OCI-LY3 (cell line): ENCODE data around the gene UST.

Experiments used
- CTCF ChIP-seq: fragments of 200-600, 300-600 bp; sonication (generic); IDR thresholded peaks from 2 replicates; pipeline ENCODE4 v1.5.1; 2014; ENCODE audit warnings: antibody characterized with exemption, low read length, low read depth
- EZH2phosphoT487 ChIP-seq: fragments of 200-600 bp; shearing (Covaris generic); IDR thresholded peaks from 2 replicates; pipeline ENCODE4 v1.6.1; 2018; ENCODE audit warnings: antibody characterized with exemption, mixed run types, low read depth

DNA sequence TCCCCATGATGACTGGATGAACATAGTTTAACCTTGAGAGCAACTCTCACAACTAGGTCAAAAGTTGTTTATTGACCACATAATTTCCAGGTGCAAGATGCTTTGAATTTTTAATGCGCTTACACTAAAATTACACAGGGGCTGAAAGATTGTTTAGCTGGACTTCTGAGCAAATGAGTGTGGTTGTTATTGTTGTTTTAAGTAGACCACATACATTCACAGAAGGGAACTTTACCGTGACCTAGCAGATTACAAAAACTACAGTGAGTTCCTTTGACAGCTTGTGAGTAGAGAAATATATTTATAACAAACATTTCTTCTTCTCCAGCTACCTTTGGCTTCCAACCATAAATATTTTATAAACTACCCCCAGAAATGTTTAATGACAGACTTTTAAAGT is 178.9 kb downstream of the UST start:
- TF ChIP-seq CTCF (no peak), EZH2phosphoT487 (no peak)
